H1 (cell line): Measurements from ENCODE around the gene SEC11A. TPM values are rescaled to one million over a fixed set of nuclear protein-coding genes. Genes with fewer than 3 reads are reported as not detected.

Experiments
- ASH2L ChIP-seq: fragments of 200-600, 300-600 bp; sonication (generic); IDR thresholded peaks from one replicate; pipeline ENCODE4 v1.7.1; 2017; ENCODE audit warnings: low read length
- CBX5 ChIP-seq: fragments of 300-800, 300-1000 bp; sonication (generic); IDR thresholded peaks from 2 replicates; pipeline ENCODE4 v1.7.1; 2016; ENCODE audit warnings: antibody characterized with exemption, low read length, low read depth
- CHD1 ChIP-seq: IDR thresholded peaks from 2 replicates; pipeline ENCODE4 v1.6.1; 2012; ENCODE audit warnings: low read depth, low read length, improper control_type of control experiment
- CHD2 ChIP-seq: IDR thresholded peaks from 2 replicates; pipeline ENCODE4 v1.6.1; 2012; ENCODE audit warnings: low read length, improper control_type of control experiment
- CTBP2 ChIP-seq: IDR thresholded peaks from 2 replicates; pipeline ENCODE4 v1.7.0; 2011; ENCODE audit warnings: borderline replicate concordance, mild to moderate bottlenecking, moderate library complexity, mixed read lengths, low read length; ENCODE audit not compliant: insufficient read depth, insufficient read length
- EZH2 ChIP-seq: fragments of 200-600 bp; sonication (generic); IDR thresholded peaks from 2 replicates; pipeline ENCODE4 v1.7.1; 2012; ENCODE audit warnings: low read depth, mild to moderate bottlenecking, moderate library complexity, low read length, inconsistent platforms; ENCODE audit not compliant: severe bottlenecking
- FOSL1 ChIP-seq: IDR thresholded peaks from 2 replicates; pipeline ENCODE4 v1.6.1; 2011; ENCODE audit warnings: mild to moderate bottlenecking, low read depth, low read length, moderate library complexity; ENCODE audit not compliant: insufficient read depth
- JUND ChIP-seq: IDR thresholded peaks from 2 replicates; pipeline ENCODE4 v1.6.1; 2011; ENCODE audit warnings: mild to moderate bottlenecking, improper control_type of control experiment, low read length
- MAFK ChIP-seq: IDR thresholded peaks from 2 replicates; pipeline ENCODE4 v1.6.1; 2012; ENCODE audit warnings: low read depth, mild to moderate bottlenecking, improper control_type of control experiment, low read length
- PHF8 ChIP-seq: fragments of 200-600 bp; sonication (generic); conservative IDR thresholded peaks from 2 replicates; pipeline ENCODE4 v1.7.1; 2012; ENCODE audit warnings: low read depth, mild to moderate bottlenecking, inconsistent platforms, low read length, moderate library complexity
- POLR2A ChIP-seq, 2 experiments: IDR thresholded peaks; 1 replicate in 1 of 2; 2 replicates in 1 of 2; pipeline ENCODE4 v1.6.1; 2011; ENCODE audit warnings: low read depth in 2 of 2, low read length in 2 of 2, mild to moderate bottlenecking in 2 of 2; ENCODE audit errors: control extremely low read depth in 1 of 2
- SIN3A ChIP-seq, 2 experiments: IDR thresholded peaks in 1 of 2; conservative IDR thresholded peaks in 1 of 2; 2 replicates each; pipeline ENCODE4 v1.6.1; 2011 to 2012; ENCODE audit warnings: low read length in 2 of 2, improper control_type of control experiment in 1 of 2, low read depth in 1 of 2, mild to moderate bottlenecking in 1 of 2
- SP1 ChIP-seq: IDR thresholded peaks from 2 replicates; pipeline ENCODE4 v1.6.1; 2011; ENCODE audit warnings: low read depth, low read length
- SP2 ChIP-seq: IDR thresholded peaks from 2 replicates; pipeline ENCODE4 v1.6.1; 2012; ENCODE audit warnings: mild to moderate bottlenecking, low read length, inconsistent platforms
- SUZ12 ChIP-seq: fragments of 200-600 bp; sonication (generic); IDR thresholded peaks from 2 replicates; pipeline ENCODE4 v1.6.1; 2012; ENCODE audit warnings: mild to moderate bottlenecking, inconsistent platforms, low read length, moderate library complexity, mixed read lengths
- TAF7 ChIP-seq: optimal IDR thresholded peaks from 2 replicates; pipeline ENCODE3; 2011; ENCODE audit warnings: low read depth, mild to moderate bottlenecking, inconsistent platforms, low read length, moderate library complexity, borderline replicate concordance
- TBP ChIP-seq: IDR thresholded peaks from 2 replicates; pipeline ENCODE4 v1.6.1; 2011; ENCODE audit warnings: low read depth, low read length, improper control_type of control experiment
- USF2 ChIP-seq: IDR thresholded peaks from 2 replicates; pipeline ENCODE4 v1.6.1; 2011; ENCODE audit warnings: low read length, improper control_type of control experiment
- YY1 ChIP-seq: IDR thresholded peaks from 2 replicates; pipeline ENCODE4 v1.6.1; 2011; ENCODE audit warnings: low read depth, mild to moderate bottlenecking, low read length
- ZNF274 ChIP-seq: IDR thresholded peaks from 2 replicates; pipeline ENCODE4 v1.7.0; 2012; ENCODE audit warnings: low read length, borderline replicate concordance; ENCODE audit errors: extremely low read depth
- polyA plus RNA-seq, 7 experiments: library from polyadenylated mRNA; depleted of rRNA in 3 of 7; stranded (reverse) in 5 of 7; unstranded in 2 of 7; fragments of >200 nt in 5 of 7; fragments of 200-250 nt in 2 of 7; gene quantifications; 1 replicate in 5 of 7; 2 replicates in 1 of 7; 4 replicates in 1 of 7; pipeline versions ENCODE4 v1.2.1 to v1.2.3, GENCODE V29; 2011 to 2013; ENCODE audit warnings: missing spikeins in 2 of 7, mixed read lengths in 2 of 7
- total RNA-seq: library from RNA; stranded (reverse); fragmentation: NEBNext Ultra II Directional; extraction: Animal tissue kit (Norgen Biotek cat#: 25700); gene quantifications from 2 replicates; pipeline ENCODE4 v1.2.1, GENCODE V29; 2021
- TF ChIP-seq, protein P1 (sequence below): IDR thresholded peaks from 2 replicates; pipeline ENCODE4 v1.6.1; 2012; ENCODE audit warnings: inconsistent platforms
- TF ChIP-seq, protein P2 (sequence below): IDR thresholded peaks from 2 replicates; pipeline ENCODE4 v1.6.1; 2012; ENCODE audit warnings: inconsistent platforms

SEC11A gene
- total and polyA plus RNA-seq, 2 of the 8 experiments (the other 6 are each of a cell fraction or from before 2014, with no cell fraction given), result 268 to 316 TPM

DNA sequence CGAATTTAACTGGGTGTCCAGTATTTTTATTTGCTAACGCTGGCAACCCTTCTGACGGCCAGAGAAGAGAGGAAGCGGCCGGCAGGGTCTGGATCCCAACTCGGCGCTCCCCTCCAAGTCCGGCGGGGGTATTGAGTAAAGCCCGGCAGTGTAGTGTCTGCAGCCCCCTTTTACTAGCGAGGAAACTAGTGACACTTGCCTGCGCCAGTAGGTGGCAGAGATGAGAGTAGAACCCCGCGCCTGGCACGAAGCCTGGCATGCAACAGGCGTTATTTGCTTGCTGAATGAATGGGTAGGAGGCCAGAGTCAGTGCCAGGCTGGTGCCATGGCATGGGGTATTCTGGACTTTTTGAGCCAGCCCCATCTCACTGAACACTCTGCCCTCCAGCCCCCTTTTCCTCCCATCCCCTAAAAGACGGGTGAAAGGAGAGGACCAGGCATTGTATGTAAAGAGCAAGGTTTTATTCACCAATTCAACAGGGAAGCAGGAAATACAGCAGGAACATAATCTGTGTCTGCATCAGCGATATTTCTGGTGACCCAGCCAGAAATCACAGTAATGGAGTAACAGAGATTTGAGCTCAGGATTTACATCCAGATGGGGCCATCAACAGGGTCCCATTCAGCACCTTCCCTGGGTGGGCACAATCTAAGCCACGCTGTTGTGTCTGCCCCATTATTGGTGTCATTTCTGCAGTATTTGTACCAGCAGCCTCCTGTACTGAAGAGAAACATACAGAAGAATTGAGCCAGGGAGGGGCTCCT is 61.1 kb downstream of the SEC11A start (continued):
- no peak for TF ChIP-seq SP2
- peak; percentile 24 to 74; a peak in 3 of 4 replicates for TF ChIP-seq SIN3A (conservative IDR thresholded peaks at IDR 0.05 in 1 of 2, IDR thresholded peaks at IDR 0.05 in 1 of 2; ENCODE audit: low read depth in 1 of 2, low read length in 2 of 2)
- TF ChIP-seq ZNF274, result no peak
- TF ChIP-seq PHF8, result no peak
- TF ChIP-seq, protein P1, sequence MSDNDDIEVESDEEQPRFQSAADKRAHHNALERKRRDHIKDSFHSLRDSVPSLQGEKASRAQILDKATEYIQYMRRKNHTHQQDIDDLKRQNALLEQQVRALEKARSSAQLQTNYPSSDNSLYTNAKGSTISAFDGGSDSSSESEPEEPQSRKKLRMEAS, result peak; percentile 60
- TF ChIP-seq FOSL1, result no peak
- TF ChIP-seq, protein P2, sequence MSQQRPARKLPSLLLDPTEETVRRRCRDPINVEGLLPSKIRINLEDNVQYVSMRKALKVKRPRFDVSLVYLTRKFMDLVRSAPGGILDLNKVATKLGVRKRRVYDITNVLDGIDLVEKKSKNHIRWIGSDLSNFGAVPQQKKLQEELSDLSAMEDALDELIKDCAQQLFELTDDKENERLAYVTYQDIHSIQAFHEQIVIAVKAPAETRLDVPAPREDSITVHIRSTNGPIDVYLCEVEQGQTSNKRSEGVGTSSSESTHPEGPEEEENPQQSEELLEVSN, result no peak
- TF ChIP-seq CBX5, result no peak
- TF ChIP-seq CHD1, result no peak
- no peak for TF ChIP-seq EZH2
- no peak for TF ChIP-seq SUZ12
- TF ChIP-seq TAF7, result no peak
- peak; percentile 70; the same call in 1 of the 2 replicates for TF ChIP-seq YY1
- TF ChIP-seq MAFK, result no peak
- TF ChIP-seq ASH2L, result no peak
- TF ChIP-seq TBP, result 0 out of 2 replicates have a peak, but pooled peaks have one; percentile 37
- peak; percentile 70 for TF ChIP-seq CTBP2
- TF ChIP-seq SP1, result peak; percentile 37; the same call in 1 of the 2 replicates
- no peak for TF ChIP-seq JUND
- no peak for TF ChIP-seq CHD2
- peak; percentile 55; the same call in 1 of the 2 replicates for TF ChIP-seq USF2
- TF ChIP-seq POLR2A (IDR thresholded peaks at IDR 0.05; ENCODE audit: control extremely low read depth in 1 of 2, low read depth in 2 of 2, low read length in 2 of 2), result 0 out of 3 replicates have a peak, but pooled peaks of 1 of the 2 experiments have one; percentile 8
